Measurements from ENCODE around the gene BACH2. TPM values are rescaled to one million over a fixed set of nuclear protein-coding genes. Genes with fewer than 3 reads are reported as not detected.

Gene BACH2
- total and polyA plus RNA-seq, 2 experiments from 2014 or later: 1.6 to 5.7 TPM

- H3K27me3 ChIP-seq (ENCODE audit: insufficient read depth): no peaks in the 10 kb centered on the region
- peak overlapping the region; percentile 31 for H3K4me3 ChIP-seq
- DNase-seq (ENCODE audit: low spot score) (peak; percentile 63), ATAC-seq (peak; percentile 89)
- Mint-ChIP-seq H3K4me1 (peaks cover 25% of the 10 kb centered on the region; the same call in 2 of the 3 replicates), H3K4me3 (peak overlapping the region; percentile 17; the same call in 2 of the 3 replicates), H3K9me3 (peaks cover 19% of the 10 kb centered on the region), H3K36me3 (ENCODE audit: low read depth) (peaks cover 12% of the 10 kb centered on the region), H3K27ac (peak overlapping the region; percentile 58), H3K27me3 (ENCODE audit: insufficient read depth, low read depth, poor library complexity) (no peaks in the 10 kb centered on the region)
- H3K27ac ChIP-seq (ENCODE audit: low read depth): peak overlapping the region; percentile 16
- H3K4me1 ChIP-seq (ENCODE audit: insufficient read depth): peaks cover 20% of the 10 kb centered on the region
- TF ChIP-seq NANOG (IDR thresholded peaks at IDR 0.05; ENCODE audit: borderline replicate concordance) (peak; percentile 53; the same call in 1 of the 2 replicates), CTCF (conservative IDR thresholded peaks at IDR 0.05; ENCODE audit: low read depth in 2 of 2) (no peak)
- no peaks in the 10 kb centered on the region for H3K79me2 ChIP-seq (replicated peaks; ENCODE audit: insufficient read depth)
- H2AFZ ChIP-seq: no peak overlapping the region
- no peaks in the 10 kb centered on the region for H3F3A ChIP-seq (replicated peaks; ENCODE audit: low read depth)
- H3K4me2 ChIP-seq: peak overlapping the region; percentile 41
- H3K36me3 ChIP-seq (ENCODE audit: insufficient read depth): no peaks in the 10 kb centered on the region
- no peaks in the 10 kb centered on the region for H4K20me1 ChIP-seq (replicated peaks; ENCODE audit: insufficient read depth)
- no peaks in the 10 kb centered on the region for H3K9me2 ChIP-seq (ENCODE audit: insufficient read depth)
Observed at GRCh38 chr6:90329386-90330077, 32.9 kb upstream of the BACH2 start.

GRCh38 chr6:90328004-90328403 lies 31.4 kb upstream of the BACH2 start:
- Mint-ChIP-seq H3K4me3 (no peak overlapping the region), H3K27ac (no peak overlapping the region), H3K4me1 (peaks cover 25% of the 10 kb centered on the region; the same call in 2 of the 3 replicates), H3K9me3 (peaks cover 5% of the 10 kb centered on the region), H3K27me3 (ENCODE audit: insufficient read depth, low read depth, poor library complexity) (no peaks in the 10 kb centered on the region), H3K36me3 (ENCODE audit: low read depth) (peaks cover 5% of the 10 kb centered on the region)
- H3K9me2 ChIP-seq (ENCODE audit: insufficient read depth): no peaks in the 10 kb centered on the region
- no peak overlapping the region for H3K4me3 ChIP-seq
- H3K79me2 ChIP-seq (replicated peaks; ENCODE audit: insufficient read depth): no peaks in the 10 kb centered on the region
- no peak for DNase-seq (ENCODE audit: low spot score)
- H3K36me3 ChIP-seq (ENCODE audit: insufficient read depth): no peaks in the 10 kb centered on the region
- H3F3A ChIP-seq (replicated peaks; ENCODE audit: low read depth): no peaks in the 10 kb centered on the region
- H4K20me1 ChIP-seq (replicated peaks; ENCODE audit: insufficient read depth): no peaks in the 10 kb centered on the region
- H3K27ac ChIP-seq (ENCODE audit: low read depth): no peak overlapping the region
- no peak for ATAC-seq
- H3K4me2 ChIP-seq: no peak overlapping the region
- no peak overlapping the region for H2AFZ ChIP-seq
- H3K4me1 ChIP-seq (ENCODE audit: insufficient read depth): peaks cover 20% of the 10 kb centered on the region
- no peaks in the 10 kb centered on the region for H3K27me3 ChIP-seq (ENCODE audit: insufficient read depth)
- TF ChIP-seq REST (IDR thresholded peaks at IDR 0.05; ENCODE audit: unreplicated experiment): no peak
- TF ChIP-seq EZH2 (IDR thresholded peaks at IDR 0.05; ENCODE audit: low read depth, unreplicated experiment): no peak
- TF ChIP-seq EZH2phosphoT487 (IDR thresholded peaks at IDR 0.05; ENCODE audit: unreplicated experiment): no peak
- no peak for TF ChIP-seq JUNB (IDR thresholded peaks at IDR 0.05; ENCODE audit: unreplicated experiment)
- TF ChIP-seq STAT1 (IDR thresholded peaks at IDR 0.05; ENCODE audit: unreplicated experiment): no peak
- no peak for TF ChIP-seq ZNF331 (CRISPR knock-in tag; IDR thresholded peaks at IDR 0.05; ENCODE audit: low read depth)
- TF ChIP-seq ETS1 (IDR thresholded peaks at IDR 0.05): no peak

Measured in GM23338 (cell line).